Activated CD4-positive, alpha-beta T cell treated with anti-CD3 and anti-CD28 coated beads for 24 hours (primary cell): ENCODE results near the gene LDHAL6B.

Experiments used
- DNase-seq, 2 donors: peaks; one replicate each; pipeline ENCODE4 v3.0.0-alpha.2; 2020; ENCODE audit warnings: low read depth in 2 of 2

Gene LDHAL6B

DNA sequence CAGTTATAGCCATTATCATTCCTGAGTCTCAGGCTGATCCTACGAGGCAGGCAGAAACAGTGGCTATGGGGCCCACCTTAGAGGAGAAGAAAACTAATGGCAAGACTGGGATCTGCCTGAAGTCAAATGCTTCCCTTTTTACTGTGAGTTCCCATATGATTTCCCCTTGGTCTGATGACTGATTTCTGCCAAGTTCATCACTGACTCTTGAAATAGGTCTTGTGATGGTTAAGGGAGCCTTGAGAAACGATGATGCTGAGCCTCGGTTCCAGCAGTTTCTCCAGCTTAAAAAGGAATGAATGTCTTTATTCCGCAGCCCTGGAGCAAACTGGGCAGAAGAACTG is 29.4 kb upstream of the LDHAL6B start:
- DNase-seq = no peak

DNA sequence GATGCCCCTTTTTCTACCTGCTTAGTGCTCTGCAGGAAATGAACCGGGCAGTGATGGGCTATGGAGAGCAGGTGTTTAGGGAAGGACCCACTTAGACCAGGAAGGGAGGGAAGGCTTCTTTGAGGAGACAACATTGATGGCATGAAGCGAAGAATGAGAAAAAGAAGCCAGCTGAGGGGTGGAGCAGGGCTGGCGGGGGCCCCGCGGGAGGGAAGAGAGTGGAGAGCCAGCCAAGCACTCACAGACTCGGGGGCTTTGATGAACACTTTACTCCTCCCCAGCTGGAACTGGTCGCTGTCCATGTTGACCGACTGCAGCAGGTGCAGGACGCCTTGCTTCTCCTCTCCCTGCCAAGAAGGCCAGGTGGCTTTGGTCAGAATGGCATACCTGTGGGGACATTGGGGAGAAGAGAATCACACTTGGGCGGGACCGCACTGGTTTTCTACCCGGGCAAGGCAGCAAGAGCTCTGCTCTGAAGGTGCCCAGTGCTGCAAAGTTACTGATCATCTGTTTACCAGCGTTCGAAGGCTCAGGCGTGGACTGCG is 28.4 kb upstream of the LDHAL6B start:
- no peak for DNase-seq

DNA sequence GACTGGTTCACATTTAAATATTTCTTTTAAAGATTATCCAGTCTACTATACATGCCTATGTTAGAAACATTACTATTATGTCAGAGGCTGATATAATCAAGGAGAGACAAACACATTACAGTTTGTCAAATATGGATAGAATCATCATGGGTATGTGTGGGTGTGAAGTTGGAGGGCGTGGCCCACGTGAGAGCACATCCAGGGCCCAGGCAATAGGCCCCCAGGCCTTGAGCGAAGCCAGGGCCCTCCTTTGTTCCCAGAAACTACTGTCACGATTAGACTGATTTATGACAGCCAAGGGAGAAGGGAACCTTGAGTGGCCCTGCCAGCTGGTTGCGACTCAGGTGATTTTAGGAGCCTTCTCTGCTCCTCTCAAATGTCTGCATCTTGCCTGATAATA is 26.9 kb upstream of the LDHAL6B start:
- no peak for DNase-seq

DNA sequence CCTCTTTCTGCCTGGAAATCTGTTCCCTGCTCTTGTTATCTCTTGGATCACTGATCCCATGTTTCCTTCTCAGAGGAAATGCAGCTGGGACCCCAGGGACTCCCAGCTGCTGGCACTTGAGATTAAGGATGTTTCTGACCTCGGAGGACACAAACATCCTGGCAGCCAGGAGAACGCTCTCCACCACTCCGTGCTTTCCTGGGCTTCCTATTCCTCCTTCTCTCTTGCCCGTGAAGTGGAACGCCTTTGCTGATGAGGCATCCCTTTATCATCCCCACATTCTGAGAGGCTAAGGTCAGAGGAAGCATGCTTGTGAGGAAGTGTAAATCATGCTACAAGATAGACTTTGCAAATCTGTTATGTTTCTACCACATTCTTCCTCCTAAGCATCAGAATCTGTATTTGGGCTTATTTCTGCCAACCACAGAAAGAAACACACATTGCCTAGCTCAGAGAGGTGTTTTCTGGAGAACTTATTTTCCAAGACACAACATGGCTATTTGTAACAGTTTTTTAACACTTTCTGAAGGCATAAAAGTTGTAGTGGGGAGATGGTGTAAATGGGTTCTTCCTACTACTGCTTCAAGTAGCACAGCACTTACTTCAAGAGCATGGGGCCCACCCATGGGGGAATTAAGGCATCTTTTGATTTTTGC is 25.6 kb upstream of the LDHAL6B start:
- no peak for DNase-seq

DNA sequence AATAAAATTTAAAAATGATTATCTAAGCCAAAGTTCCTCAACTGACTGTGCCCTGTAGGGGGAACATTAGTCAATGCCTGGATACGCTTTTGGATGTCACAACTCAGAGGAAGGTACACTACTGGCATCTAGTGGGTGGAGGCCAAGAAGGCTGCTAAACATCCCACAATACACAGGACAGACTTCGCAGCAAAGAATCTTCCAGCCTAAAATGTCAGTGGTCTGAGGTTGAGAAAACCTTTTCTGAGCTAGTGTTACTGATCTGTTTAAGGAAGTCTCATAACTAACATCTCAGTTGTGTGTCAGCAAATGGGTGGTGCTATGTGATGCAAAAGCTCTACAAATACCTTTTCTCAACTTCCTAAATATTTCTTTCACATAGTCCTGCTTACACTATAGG is 20.9 kb upstream of the LDHAL6B start:
- no peak for DNase-seq

DNA sequence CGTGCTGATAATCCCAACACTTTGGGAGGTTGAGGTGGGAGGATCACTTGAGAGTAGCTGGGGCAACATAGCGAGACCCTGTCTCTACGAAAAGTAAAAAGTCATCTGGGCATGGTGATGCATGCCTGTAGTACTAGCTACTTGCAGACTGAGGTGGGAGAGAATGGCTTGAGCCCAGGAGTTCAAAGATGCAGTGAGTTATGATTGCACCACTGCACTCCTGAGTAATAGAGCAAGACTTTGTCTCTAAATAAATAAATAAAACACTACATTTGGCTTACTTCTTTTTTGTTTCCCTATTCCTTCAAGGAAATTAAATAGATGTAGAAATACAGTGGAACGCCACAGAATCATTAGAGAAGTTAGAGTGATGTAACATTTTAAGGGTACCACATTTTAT is 20.1 kb upstream of the LDHAL6B start:
- no peak for DNase-seq

DNA sequence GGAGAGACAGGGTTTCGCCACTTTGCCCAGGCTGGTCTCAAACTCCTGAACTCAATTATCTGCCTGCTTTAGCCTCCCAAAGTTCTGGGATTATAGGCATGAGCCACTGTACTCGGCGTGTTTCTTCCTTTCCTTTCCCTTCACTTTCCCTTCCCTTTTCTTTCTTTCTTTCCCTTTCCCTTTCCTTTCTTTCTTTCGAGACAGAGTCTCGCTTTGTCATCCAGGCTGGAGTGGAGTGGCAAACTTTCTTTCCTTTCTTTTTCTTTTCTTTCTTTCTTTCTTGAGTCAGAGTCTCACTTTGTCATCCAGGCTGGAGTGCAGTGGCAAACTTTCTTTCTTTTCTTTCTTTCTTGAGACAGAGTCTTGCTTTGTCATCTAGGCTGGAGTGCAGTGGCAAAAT is 17.4 kb upstream of the LDHAL6B start:
- DNase-seq = no peak

DNA sequence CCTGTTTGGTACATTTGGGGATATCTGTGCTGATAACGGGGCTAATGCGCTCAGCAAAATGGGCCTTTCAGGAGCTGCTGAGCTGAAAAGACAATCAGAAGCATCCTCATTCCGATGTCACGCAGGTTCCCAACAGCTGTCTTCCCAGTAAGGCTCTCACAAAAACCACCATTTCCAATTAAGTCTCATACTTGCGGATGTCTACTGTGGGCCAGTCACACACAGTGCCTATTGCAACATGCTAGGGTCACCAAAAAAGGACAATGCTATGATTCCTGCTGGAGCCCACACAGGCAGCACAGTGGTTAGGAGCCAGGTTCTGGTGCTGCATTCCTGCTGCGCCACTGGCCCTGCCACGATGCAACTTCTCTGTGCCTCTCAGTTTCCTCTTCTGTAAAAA is 16.4 kb upstream of the LDHAL6B start:
- no peak for DNase-seq

DNA sequence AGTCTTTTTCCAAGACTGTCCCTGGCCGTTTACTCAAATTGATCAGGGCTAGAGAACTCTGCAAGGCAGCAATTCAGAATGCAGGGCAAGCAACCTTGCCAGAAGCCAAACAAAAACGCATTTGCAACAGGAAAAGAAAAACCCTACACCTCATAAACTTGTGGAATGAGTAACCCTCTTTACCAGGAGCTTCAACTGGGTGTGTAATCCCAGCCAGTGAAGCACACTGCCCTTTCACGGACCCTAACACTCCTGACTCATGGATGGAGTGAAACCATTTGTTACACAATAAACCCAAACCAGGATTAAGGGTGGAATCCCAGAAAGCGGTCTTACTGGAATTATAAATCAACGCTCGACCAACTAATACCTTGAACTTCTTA is 14.8 kb upstream of the LDHAL6B start:
- DNase-seq = no peak

DNA sequence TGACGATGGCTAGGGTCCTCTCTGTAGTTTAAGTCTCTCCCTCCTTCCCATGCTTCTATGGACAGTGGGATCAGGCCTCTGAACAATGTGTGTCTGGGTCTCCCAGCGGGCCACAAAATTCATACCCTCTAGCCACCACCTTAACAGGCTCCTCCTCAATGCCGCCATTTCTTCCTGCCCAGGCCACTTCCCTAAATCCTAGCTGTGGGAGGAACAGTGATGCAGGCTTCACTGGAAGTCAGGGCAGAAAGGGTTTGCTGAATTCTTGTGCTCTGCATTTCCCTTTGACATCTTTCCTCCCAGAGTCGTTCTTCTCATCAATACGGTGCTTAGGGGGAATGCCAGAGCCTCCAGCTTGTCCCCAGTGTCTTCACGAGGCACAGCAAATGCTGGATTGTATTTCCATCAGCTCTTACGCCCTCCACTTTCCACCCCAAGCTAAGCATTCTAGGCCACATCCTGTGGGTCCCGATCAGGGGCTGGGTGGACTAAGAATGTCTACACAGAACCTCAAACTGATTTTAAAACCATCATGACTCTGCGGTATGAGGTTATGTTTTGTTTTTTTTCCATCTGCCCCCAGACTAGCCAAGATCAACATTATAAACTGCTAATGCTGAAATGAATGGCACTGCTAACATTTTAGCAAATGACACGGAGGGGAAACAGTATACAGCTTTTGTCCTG is 11.9 kb upstream of the LDHAL6B start:
- no peak for DNase-seq

DNA sequence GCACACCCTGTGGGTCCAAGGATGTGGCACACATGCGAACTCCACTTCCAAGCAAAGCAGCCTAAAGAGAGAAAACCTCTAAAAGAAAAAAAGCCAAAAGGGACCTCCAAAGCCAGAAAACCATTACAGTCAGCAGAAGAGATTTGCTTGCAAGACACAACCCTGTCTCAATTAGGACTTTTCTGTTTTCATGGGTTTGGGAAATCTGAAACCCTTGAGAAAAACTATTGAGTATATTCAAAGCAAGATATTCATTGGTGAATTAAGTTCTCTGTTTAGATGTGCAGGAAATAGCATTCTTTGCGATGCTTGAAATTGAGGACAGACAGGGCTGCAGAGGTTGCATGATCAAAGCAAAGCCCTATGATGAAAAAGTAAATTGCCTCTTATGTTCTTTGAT is 10.2 kb upstream of the LDHAL6B start:
- no peak for DNase-seq

DNA sequence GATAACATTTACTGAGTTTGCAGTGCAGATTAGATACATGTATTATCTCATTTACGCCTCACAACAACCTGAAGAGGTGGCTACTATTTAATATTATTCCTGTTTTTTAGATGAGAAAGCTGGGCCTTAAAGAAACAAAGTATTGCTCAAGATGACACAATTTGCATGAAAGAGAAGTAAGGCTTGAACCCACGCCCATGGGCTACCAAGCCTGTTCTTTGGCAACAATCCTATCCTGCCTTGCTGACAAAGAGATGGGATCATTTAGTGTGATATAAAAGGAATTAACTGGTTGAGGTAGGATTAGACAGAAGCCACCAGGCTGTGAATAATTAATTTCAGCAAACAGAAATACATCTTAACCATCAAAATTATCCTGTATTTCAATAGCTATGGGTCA is 9.2 kb upstream of the LDHAL6B start:
- DNase-seq = no peak

DNA sequence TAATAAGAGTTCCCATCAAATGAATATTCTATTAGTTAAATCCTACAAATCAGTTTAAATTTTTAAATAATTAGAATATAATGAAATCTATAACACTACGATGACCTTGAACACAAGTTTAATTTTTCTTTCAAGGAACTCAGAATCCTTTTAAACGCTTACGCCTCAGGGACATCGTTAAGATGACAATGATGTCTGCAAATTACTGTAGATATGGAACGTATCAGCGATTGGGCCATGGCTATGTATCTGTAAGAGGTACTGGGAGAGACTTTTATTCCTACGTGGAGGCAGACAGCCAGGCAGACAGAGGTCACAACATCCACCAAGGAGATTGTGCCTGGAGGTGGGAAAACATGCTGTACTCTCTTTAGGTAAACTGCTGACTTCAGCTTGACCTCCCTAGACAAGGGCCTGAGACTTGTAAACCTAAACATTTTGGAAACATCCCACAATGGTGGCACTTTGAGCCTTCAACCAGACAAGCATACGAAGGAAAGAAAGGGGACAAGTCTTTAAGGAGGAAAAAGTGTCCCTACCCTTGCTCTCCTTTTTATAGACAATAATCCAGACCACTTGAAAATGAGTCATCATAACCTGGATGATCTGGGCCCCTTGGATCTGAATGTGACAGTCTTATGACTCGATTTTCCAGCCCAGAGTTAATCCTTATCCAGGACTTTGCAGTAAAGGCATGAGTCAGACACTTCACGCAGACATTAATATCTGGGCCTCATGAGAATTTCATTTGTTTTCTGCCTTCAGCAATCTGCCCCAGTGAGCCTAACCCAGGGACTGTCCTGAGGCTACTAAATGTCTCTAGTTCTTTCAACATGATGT is 6.8 kb upstream of the LDHAL6B start:
- DNase-seq = no peak

DNA sequence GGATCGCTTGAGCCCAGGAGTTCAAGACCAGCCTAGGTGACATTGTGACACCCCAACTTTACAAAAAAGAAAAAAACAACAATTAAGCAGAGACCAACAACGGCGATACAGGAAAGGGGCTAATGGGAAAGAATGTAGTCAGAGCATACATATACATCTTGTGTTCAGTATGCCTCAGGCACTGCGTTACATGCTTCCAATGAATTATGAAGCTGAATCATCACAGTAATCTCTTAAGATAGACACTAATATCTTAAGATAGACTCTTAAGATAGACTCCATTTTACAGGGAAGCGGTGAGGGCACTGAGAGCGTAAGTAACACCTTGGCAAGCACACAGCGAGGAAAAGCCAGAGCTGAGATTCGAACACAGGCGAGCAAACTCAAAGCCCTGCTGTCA is 6.1 kb upstream of the LDHAL6B start:
- DNase-seq = no peak

DNA sequence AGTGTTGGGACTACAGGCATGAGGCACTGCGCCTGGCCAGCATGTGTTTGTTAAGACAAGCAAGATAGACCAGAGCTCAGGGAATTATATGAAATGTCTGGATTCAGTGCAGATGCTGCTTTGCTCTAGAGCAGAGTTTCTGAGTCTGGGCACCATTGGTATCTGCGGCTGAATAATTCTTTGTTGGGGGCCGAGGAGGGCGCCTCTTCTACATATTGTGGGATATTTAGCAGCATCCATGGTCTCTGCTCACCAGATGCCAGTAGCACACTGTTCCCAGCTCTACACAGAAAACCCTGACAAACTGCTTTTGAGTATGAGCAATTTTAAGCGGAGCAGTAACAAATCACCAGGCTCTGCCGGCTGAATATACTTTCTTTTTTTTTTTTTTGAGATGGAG is 3.6 kb upstream of the LDHAL6B start:
- DNase-seq = no peak

DNA sequence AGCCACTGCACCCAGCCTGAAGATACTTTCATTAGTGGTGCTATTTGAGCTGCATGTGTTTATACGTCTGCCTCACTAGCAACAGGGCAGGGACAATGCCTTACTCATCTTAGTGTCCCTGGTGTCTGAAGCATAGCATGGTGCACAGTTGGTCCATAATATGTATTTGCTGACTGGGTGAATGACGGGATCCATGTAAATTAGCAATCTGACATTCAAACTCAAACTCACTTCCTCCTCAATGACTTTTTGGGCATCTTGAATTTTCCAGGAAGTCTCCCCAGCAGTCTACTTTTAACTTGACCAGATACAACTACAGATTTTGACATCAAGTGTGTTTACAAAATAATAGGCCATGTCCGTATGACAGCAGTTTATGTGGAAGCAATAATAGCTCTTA is 3.0 kb upstream of the LDHAL6B start:
- no peak for DNase-seq

DNA sequence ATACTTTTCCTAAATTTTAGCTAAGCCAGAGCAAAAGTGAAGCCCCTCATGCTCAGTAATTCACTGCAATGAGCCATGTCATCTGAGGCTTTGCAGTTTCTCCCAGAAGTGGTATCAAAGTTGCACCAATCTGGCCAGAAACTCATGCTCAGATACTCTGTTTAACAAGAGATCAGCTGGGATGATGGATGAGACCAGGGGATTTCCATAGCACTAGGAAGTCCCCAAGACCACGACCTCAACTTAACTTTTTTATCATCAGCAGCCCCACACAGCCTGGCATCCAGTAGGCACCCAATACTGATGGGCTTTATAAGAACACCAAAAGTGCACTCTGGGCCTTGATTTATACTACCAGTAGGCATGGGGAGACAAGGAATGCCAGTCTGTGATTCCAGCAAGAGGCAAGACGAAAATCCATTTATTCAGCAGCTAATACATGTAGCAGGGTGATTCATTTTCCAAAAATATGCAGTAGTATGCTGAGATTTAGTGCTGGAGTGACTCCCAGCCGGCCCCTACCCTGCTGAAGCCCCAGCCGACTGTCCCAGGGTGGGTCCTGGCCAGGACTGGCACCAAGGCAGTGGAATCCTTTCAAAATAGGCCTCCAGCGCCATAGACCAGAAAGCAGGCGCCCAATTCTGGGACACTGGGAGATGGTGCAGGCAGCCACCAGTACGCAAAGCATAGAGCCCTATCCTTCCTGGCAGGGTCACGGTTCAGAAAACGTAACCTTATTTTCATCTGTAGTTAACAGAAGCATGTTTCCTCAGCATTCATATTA is 612 bp upstream of the LDHAL6B start:
- DNase-seq = no peak

DNA sequence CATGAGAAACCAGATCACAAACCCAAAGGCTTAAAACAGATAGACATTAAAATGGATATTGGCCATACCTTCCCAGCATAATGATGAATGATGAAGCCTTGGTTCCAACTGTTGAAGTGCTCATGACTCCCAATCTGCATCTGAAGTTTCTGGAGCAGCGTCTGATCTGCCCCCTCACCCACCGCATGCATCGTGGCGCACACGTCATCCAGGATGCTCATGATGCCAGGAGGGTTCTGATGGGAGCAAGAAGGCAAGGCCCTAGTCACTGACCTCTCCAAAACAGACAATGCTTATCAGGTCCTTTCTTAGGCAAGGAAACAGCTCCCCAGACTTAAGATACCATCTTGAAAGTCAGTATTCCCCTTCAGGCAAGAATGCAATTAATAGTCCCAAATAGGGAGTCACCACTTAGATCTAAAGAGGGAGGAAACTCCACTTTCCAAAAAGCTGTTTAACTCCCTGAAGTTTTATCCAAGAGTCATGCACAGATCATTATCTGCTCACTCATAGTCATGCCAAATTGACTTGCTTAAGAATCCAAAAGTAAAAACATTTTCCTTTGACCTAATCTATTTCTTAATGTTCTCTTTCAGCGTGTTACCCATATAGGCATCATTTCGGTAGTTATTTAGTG is 2.1 kb downstream of the LDHAL6B start:
- no peak for DNase-seq

DNA sequence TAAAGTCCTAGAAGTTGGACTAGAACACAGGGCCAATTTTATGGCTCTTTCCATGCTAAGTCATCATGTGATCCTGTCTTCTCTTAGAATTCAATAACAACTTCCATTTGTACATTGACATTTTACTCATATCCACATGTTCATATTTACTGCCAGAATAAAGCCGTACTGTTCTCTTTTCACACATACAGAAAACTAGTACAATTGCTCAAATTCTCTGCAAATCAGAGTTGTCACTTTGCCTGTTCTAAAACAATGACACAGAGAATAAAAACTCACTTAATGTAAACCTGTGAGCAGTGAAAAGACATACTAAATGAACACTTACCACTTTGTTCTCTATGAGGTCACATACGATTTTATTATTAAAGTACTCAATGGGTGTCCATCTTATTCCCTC is 3.5 kb downstream of the LDHAL6B start:
- no peak for DNase-seq

DNA sequence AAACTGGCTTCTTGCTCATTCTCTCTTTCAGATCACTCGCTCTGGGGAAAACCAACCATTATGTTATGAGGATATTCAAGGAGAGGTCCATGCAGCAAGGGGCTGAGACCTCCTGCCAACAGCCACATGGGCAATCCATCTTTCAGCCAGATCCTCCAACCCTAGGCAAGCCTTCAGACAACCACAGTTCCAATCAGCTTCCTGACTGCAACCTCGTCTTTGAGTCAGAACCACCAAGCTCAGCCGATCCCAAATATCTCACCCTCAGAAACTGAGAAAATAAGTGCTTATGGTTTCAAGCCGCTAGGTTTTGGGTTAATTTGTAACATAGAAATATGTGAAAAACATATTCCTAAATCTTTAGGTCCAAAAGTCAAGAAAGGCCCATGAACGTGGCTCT is 10.3 kb downstream of the LDHAL6B start:
- DNase-seq = no peak

DNA sequence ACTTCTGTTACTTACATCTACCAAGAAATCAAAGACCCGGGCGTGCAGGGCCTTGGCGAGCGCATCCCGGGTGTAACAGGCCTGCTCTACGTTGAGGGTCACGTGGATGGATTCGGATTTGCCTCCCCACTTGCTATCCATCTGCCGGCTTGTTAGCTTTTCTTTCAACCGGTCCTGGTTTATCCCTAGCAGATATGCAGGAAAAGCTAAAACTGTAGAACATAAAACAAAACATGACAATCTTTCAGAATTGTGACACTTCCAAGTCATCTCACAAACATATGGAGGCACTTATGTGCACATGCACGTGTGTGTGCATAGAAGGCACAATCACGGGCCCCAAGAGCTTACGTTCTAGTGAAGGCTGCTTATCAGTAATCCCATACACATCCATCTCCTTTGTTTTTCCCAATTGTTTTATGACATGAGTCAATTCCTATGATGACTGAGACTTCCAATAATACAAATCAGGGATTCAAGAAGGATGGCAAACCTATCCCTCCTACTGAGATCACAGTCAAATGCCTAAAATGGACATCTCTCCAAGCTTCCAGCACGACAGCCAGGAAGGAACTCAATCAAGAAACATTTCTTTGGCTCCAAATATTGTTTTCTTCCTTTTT is 11.3 kb downstream of the LDHAL6B start:
- DNase-seq = no peak
